AG09309 (cell line): ENCODE results near the gene CCL22.

ENCODE experiments used
- DNase-seq: peaks from one replicate; pipeline ENCODE4 v3.0.0-alpha.2; 2010; ENCODE audit warnings: low read depth
- H3K4me3 ChIP-seq: 2 replicates; pipeline ENCODE4 v1.5.1; 2011; ENCODE audit warnings: mild to moderate bottlenecking, low read depth, low read length, moderate library complexity; ENCODE audit not compliant: control insufficient read depth
- TF ChIP-seq, protein P1 (sequence below): IDR thresholded peaks from 2 replicates; pipeline ENCODE4 v1.5.1; 2011; ENCODE audit warnings: mild to moderate bottlenecking, low read depth, low read length, inconsistent platforms; ENCODE audit not compliant: insufficient read depth, control insufficient read depth; ENCODE audit errors: missing control alignments

Gene CCL22

DNA sequence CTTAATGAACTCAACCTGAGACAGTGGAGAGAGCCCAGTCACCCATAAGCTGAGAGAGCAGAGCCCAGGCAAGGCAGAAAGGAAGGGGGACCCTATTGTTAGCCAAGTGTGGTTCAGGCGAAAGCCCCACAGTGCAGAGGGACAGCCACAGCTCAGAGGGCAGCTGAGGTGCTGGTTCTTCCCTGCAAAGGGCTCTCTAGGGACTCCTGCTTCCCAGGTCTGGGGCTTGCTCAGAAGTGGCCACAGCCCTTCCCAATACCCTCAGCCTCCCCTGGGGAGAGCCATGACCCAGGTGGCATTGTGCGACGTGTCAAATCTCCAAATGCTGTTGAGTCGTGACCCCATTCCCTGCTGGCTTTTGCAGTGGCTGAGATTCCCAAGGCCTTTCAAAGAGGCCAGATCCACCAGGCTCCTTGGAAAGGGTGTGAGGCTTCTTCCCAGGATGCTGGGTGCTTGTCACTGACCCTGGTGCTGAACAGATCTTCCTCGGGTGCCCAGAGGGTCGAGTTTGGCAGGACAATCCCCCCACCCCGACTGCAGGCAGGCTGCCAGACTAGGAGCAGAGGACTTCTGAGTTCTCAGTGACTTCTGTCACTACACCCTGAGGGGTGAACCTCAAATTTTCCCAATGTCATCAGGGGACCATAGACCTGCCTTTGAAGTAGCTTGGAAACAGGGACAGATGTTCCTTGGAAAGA lies 43.5 kb downstream of the CCL22 start:
- DNase-seq: no peak
- TF ChIP-seq, protein P1, sequence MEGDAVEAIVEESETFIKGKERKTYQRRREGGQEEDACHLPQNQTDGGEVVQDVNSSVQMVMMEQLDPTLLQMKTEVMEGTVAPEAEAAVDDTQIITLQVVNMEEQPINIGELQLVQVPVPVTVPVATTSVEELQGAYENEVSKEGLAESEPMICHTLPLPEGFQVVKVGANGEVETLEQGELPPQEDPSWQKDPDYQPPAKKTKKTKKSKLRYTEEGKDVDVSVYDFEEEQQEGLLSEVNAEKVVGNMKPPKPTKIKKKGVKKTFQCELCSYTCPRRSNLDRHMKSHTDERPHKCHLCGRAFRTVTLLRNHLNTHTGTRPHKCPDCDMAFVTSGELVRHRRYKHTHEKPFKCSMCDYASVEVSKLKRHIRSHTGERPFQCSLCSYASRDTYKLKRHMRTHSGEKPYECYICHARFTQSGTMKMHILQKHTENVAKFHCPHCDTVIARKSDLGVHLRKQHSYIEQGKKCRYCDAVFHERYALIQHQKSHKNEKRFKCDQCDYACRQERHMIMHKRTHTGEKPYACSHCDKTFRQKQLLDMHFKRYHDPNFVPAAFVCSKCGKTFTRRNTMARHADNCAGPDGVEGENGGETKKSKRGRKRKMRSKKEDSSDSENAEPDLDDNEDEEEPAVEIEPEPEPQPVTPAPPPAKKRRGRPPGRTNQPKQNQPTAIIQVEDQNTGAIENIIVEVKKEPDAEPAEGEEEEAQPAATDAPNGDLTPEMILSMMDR: no peak
- no peak overlapping the region for H3K4me3 ChIP-seq

DNA sequence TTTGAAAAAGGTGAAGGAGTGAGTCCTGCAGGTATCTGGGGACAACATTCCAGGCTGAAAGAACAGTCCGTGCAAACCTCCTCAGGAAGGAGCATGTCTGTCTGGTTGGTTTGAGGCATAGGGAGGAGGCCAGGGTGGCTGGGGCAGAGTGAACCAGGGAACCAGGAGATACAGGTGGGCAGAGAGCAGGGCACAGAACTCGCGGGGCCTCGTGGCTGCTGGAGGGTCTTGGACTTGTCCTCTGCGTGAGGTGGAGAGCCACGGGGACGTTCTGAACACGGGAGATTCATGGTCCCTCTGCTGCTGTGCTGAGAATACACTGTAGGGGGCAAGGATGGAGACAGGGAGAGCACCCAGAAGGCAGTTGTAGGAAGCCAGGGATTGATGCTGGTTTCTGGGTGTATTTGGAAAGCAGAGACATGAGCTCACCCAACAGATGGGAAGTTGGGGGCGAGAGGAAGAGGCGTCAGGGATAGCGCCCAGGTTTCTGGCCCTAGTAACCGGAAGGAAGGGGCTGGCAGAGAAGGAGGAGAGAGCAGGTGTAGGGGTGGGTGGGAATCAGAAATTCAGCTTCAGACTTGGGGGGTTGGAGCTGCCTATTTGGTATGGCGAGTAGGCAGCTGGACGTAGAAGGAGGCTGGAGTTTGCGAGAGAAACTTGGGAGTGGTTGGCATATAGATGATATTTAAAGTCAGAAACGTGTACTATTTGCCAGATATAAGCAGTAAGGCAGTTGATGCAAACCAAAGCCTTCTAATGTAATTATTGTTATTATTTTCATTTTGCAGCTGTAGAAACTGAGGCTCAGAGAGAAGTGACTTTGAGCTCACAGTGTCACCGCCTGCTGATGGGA lies 45.6 kb downstream of the CCL22 start, which contains the start of gene CCL17:
TSS of gene CCL17 (plus strand) at position 803 of the 853 bp plus-strand sequence. CDS start 9,166 bp downstream, outside the sequence.
- TF ChIP-seq, protein P1: no peak
- H3K4me3 ChIP-seq: no peak within 1 kb of the TSS
- no peak for DNase-seq

DNA sequence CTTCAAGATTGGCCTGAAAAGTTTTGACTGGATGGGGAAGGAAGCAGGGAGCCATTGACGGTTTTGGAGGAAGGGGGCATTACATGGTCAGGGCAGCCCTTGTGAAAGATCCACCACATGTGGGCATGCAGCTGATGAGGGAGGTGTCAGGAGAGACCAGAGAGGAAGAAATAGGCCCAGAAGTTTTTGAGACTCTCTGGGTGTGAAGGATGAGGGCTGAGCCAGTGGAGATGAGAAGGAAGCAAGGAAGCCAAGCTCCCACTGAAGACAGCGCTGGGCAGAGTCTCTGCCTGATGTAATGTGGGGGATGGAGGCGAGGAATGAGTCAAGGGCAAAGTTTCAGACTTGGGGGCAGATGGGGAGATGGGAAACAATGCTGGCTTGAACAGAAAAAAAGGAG lies 46.5 kb downstream of the CCL22 start:
- H3K4me3 ChIP-seq: no peak overlapping the region
- TF ChIP-seq, protein P1: no peak
- no peak for DNase-seq

DNA sequence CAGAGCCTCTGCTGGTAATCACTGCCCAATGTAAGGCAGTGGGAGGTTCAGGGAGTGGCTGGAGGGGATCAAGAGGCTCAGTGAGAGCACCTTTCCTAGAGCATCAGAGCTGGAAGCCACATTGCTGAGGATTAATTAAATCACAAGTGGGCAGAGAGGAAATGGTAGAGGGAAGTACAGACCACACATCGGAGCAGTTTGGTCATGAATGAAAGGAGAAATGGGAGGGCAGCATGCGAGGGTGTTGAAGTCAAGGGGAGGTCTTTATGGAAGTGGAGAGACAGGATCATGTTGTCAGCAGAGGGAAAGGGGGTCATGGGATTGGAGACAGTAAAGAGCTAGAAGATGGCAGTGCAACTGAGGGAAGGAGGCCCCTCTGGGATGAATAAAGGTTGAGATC lies 48.3 kb downstream of the CCL22 start:
- TF ChIP-seq, protein P1: no peak
- DNase-seq: no peak
- H3K4me3 ChIP-seq: no peak overlapping the region

DNA sequence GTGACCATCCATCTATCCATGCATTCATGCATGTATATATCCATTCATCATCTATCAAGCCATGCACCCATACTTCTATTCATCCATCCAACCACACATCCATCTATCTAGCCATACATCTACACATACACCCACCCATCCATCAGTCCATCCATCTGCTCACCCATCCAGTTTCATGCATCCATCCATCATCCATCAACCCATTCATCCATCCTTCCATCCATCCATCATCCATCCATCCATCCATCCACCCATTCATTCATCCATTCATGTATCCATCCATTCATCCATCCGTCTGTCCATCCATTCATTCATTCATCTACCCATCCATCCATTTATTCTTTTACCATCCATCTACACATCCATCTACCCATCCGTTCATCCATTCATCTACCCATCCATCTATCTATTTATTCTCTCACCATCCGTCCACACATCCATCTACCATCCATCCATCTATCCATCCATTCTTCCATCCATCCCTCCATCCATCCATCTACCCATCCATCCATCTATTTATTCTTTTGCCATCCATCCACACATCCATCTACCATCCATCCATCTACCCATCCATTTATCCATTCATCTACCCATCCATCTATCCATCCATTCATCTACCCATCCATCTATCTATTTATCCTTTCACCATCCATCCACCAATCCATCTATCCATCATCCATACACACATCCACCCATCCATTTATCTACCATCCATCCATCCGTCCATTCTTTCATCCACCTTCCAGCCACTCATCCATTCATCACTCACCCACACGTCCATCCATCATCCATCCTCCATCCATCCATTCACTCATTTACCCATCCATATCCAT lies 49.2 kb downstream of the CCL22 start:
- H3K4me3 ChIP-seq: no peak overlapping the region
- DNase-seq: no peak
- TF ChIP-seq, protein P1: no peak

DNA sequence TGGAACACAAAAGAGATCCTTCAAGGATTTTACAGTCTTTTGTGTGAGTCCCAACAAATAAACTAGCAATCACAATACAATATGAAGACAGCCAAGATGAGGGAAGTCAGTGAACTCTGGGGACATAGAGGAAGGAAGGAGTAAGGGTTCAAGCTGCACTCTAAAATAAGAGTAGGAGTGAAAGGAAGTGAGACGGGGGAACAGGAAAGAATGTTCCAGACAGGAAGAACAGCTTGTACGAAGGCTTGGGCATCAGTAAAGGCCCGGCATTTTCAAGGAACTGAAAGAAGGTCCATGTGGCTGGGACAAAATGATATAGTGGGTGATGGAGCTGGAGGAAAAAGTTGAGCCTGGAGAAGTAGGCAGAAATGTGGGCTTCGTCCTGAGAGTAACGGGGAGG lies 50.5 kb downstream of the CCL22 start:
- TF ChIP-seq, protein P1: no peak
- H3K4me3 ChIP-seq: no peak overlapping the region
- no peak for DNase-seq
